HG03520 (cell line): ENCODE results near the gene MCM9.
"Not testable (repeated sequence)": the region's sequence is repeated elsewhere in the genome, so short reads cannot be mapped to it uniquely, and the experiment has no call there.

ENCODE experiments used
- ATAC-seq: cut with Tn5 transposase; IDR thresholded peaks from one replicate; pipeline ENCODE4 v1.9.1; 2021; ENCODE audit warnings: mild to moderate bottlenecking, moderate library complexity; ENCODE audit not compliant: unreplicated experiment

MCM9 gene

DNA sequence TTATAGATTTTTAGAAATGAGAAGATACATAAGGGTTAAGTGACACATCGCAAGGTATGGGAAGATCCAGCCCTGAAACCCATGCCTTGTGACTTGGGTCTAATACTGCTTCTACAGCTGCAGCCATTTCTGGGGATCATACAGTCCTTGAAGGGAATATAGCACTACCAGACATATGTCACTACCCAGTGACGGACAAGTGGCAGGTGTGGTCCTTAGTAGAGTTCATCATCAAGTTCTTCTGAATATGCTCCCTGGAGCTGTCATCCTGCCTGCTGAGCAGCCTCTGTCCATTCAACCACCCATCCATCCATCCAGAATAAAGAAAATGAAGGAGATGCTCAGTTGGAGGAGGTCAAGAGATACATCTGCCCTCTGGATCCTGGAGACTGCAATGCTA is 159.6 kb downstream of the MCM9 start:
- no peak for ATAC-seq

DNA sequence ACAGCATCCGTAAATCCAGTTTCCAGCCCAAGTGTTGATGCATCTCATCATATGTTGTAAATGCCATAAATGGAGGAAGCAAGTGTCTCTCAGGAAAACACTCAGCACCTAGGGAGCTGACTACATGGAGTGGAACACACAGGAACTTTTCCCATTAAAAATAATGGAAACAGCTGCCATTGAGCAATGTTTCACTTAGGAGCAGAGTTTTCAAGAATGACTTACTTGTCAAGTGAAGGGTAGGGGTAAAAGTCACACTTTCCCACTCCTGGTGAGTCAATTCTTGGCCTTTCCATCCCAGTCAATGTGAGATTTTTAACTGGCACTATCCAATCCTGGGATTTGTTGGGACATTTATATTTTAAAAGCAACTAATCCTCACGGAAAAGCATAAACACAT is 160.4 kb downstream of the MCM9 start:
- ATAC-seq = no peak

- no peak for ATAC-seq
Observed at GRCh38 chr6:118772886-118773285, 162.1 kb downstream of the MCM9 start.

DNA sequence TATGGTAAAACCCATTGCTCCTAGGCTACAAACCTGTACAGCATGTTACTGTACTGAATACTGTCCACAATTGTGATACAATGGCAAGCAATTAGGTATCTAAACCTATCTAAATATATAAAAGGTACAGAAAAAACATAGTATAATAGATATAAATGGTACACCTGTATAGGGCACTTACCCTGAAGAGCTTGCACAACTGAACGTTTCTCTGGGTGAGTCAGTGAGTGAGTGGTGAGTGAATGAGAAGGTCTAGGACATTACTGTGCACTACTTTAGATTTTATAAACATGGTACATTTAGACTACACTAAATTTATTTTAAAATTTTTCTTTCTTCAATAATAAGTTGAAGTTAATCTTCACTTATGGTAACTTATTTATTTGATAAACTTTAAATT is 163.7 kb downstream of the MCM9 start:
- no peak for ATAC-seq

DNA sequence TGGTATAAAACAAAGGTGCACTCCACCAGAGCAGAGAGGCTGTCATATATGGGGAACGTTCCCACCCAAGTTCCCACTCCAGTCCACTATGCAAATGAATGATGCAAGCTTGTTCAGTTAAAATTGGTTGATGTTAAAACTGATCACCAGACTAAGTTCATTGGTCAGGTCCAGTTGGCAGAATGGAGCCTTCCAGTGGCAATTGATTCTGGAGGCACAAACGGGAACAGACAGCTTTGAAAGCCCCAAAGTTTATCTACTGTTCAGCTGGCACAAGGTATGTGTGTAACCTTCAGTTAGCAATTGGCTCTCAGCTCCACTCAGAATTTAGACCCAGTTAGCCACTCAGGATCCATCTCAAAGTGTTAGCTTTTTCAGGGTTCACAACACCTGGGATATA is 164.1 kb downstream of the MCM9 start:
- ATAC-seq = no peak

DNA sequence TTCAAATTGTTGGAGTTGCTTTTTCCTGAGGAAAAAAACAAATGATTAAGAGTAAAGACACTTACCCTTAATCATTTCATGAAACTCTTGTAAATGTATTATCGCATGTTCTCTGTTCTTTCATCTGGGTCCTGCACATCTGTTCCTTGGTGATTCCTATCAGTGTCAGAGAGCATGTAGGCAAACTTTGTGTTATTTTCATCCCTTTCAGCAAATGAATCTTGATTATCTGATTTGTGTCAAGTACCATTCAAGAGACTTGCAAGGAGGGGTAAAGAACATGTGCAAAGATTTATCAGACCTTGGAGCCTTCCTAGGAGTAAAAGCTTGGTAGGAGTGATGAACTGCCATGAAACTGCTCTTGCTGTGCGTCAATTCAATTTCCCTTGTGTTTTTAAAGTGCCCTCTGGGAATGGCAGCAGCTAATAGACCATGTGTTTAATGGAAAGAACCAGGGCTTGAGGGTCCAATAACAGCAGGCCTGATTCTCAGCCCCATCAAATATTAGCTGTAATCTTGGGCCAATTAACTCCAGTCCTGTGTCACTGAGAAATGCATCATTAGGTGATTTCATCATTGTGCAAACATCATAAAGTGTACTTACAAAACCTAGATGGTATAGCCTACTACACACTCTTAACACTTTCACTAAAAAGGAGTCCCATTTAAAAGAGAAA is 164.7 kb downstream of the MCM9 start:
- no peak for ATAC-seq

- ATAC-seq = no peak
Observed at GRCh38 chr6:118768904-118769325, 166.0 kb downstream of the MCM9 start.

DNA sequence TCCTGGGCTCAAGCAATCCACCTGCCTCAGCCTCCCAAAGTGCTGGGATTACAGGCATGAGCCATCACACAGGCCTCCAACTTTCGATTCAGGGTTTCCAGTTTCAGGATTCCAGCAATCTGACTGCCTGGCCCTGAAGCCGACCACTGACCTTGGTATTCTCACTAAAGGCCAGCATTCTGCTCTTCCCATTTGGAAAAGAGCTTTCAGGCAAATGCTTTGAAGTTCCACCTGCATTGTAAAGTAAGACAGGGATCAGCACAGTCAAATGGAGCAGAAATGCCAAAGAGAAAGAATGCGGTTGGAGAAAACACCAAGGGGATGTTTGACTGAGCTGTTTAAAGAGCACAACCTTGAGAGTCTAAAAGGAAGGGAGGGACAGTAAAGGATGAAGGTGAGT is 166.5 kb downstream of the MCM9 start:
- no peak for ATAC-seq

GRCh38 chr6:118765316-118765715 is 169.6 kb downstream of the MCM9 start:
- ATAC-seq = not testable (repeated sequence)

DNA sequence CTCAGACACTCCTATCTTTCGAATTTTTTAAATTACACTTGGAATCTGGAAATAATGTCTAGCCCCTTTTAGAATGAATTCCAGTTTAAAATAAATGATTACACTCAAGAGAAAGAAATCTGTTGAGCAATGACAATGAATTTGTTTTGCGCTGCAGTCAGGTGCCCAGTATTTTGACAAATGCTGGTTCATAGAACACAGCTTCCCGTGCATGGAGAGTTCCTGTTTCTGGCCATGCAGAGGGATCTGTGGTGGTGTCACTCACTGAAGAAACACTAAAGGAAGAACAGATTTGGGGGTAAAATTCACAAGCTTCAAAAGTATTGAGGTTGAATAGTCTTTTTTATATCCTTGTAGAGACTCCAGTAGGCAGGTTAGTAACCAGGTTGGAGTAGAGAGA is 170.2 kb downstream of the MCM9 start:
- no peak for ATAC-seq
